ENCODE measurements around the gene WNT3A. TPM values are rescaled to one million over a fixed set of nuclear protein-coding genes. Genes with fewer than 3 reads are reported as not detected.

WNT3A gene
- total RNA-seq, 1 experiment from 2014 or later, result not detected

GRCh38 chr1:228100822-228101613, 94.2 kb downstream of the WNT3A start:
- no peak for DNase-seq (ENCODE audit: low spot score)

- DNase-seq (ENCODE audit: low spot score), result no peak
Observed at GRCh38 chr1:228101614-228101993, 94.8 kb downstream of the WNT3A start.

GRCh38 chr1:228101994-228102790, 95.4 kb downstream of the WNT3A start:
- no peak for DNase-seq (ENCODE audit: low spot score)

- peak; percentile 90 for DNase-seq (ENCODE audit: low spot score)
Observed at GRCh38 chr1:228102791-228103620, 96.2 kb downstream of the WNT3A start, which contains the start of gene C1orf35. Gene C1orf35 (minus strand): TSS chr1:228103325. CDS start chr1:228103227, 98 bp downstream.

GRCh38 chr1:228104526-228105269, 97.9 kb downstream of the WNT3A start:
- no peak for DNase-seq (ENCODE audit: low spot score)

- no peak for DNase-seq (ENCODE audit: low spot score)
Observed at GRCh38 chr1:228105270-228105995, 98.6 kb downstream of the WNT3A start.

- no peak for DNase-seq (ENCODE audit: low spot score)
Observed at GRCh38 chr1:228105996-228106799, 99.4 kb downstream of the WNT3A start.

- DNase-seq (ENCODE audit: low spot score), result no peak
Observed at GRCh38 chr1:228106800-228107054, 99.9 kb downstream of the WNT3A start.

- no peak for DNase-seq (ENCODE audit: low spot score)
Observed at GRCh38 chr1:228107636-228108035, 100.8 kb downstream of the WNT3A start.

GRCh38 chr1:228108055-228108690, 101.4 kb downstream of the WNT3A start:
- DNase-seq (ENCODE audit: low spot score), result no peak

GRCh38 chr1:228108742-228109072, 101.9 kb downstream of the WNT3A start:
- DNase-seq (ENCODE audit: low spot score), result no peak

- peak; percentile 95 for DNase-seq (ENCODE audit: low spot score)
Observed at GRCh38 chr1:228109073-228109961, 102.5 kb downstream of the WNT3A start, which contains the start of gene MRPL55. Gene MRPL55 (minus strand): TSS chr1:228109299. CDS start chr1:228108260, 1,039 bp downstream.

- DNase-seq (ENCODE audit: low spot score), result no peak
Observed at GRCh38 chr1:228109962-228110488, 103.2 kb downstream of the WNT3A start.

- no peak for DNase-seq (ENCODE audit: low spot score)
Observed at GRCh38 chr1:228110556-228110955, 103.8 kb downstream of the WNT3A start.
